ENCODE data around the gene STARD3. TPM values are rescaled to one million over a fixed set of nuclear protein-coding genes. Genes with fewer than 3 reads are reported as not detected.

The STARD3 gene
- total RNA-seq, 1 donor from 2014 or later: 31.9 TPM

DNA sequence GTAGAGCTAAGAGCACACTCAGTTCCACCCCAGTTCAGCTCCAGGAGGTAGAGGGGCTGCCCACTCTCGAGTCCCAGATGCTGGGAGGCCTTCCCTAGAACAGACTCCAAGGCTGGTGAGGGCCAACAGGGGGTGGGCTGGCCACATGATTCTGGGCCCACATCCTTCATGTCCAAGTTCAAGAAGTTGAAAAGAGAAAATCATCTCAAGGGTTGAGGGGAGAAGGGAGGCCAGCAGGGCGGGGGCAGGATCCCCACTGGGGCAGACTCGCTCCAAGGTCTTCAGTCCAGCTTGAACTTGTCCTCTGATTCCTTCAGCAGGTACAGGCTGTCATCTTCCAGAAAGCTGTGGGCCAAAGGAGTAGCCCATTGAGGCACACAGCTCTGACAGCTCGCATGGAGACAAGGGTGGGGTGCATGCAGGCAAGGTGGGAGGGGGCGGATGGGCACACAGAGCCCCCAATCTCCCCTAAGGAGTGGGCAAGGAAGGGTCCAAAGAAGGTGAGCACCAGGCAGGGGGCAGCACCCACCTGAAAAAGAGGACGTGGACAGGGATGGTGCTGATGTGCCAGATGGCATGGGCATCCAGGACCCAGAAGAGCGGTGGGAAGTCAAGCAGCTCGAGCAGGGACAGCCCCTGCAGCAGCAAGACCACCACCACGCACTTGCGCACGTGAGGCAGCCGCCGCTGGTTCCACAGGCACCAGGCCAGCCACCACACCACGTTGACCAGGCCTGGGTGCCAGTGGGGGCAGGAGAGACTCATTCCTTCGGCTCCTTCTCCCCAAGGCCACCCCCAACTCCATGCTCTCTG lies 35.8 kb downstream of the STARD3 start:
- DNase-seq (ENCODE audit: low read depth): no peak

GRCh38 chr17:39673335-39674081 lies 36.6 kb downstream of the STARD3 start:
- no peak for DNase-seq (ENCODE audit: low read depth)

DNA sequence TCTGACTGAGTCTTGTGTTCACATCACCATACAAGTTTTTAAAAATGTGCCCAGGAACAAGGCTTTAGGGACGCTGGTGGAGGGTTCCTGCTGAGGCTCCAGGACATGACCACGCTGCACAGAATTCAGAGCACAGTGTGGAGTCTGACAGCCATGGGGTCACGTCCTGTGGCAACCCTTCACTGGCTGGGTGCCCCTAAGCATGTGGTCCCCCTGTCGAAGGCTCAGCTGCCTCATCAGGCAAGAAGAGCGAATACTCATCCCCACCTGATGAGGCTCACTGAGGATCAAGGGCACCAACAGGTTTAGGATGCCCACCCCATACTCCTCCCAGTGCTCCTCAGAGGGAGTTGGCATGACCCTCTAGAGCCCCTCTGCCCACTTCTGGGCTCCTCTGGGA lies 37.2 kb downstream of the STARD3 start:
- no peak for DNase-seq (ENCODE audit: low read depth)

DNA sequence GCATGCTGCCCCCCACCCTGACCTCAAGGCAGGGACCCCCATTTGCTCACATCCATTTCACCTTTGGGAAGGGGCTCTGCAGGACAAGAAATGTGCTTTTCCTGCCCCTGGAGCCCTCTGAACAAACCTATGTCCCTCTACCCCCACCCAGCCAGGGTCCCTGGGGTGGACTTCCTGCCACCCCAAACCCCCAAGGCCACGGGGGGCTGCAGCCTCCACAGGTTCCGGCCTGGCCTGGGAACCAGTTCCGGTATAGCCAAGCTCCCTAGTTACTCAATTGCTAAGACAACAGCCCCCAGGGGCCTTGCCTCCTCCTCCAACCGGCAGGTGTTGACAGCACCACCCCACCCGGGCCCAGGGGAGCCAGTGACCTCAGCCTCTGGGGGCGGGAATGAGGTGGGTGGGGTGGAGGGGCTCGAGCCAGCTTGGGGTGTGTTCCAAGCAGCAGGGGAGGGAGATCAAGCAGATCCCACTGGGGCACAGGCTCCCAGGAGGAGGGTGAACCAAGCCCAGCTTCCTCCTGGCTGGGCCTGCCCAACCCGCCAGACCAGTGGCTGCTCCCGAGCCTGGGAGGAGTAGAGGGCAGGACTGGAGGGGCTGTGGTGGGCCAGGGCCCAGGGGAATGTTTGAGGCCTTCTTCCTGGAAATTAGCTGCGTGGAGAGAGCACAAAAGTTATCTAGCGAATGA lies 37.9 kb downstream of the STARD3 start:
- DNase-seq (ENCODE audit: low read depth): peak; percentile 56

DNA sequence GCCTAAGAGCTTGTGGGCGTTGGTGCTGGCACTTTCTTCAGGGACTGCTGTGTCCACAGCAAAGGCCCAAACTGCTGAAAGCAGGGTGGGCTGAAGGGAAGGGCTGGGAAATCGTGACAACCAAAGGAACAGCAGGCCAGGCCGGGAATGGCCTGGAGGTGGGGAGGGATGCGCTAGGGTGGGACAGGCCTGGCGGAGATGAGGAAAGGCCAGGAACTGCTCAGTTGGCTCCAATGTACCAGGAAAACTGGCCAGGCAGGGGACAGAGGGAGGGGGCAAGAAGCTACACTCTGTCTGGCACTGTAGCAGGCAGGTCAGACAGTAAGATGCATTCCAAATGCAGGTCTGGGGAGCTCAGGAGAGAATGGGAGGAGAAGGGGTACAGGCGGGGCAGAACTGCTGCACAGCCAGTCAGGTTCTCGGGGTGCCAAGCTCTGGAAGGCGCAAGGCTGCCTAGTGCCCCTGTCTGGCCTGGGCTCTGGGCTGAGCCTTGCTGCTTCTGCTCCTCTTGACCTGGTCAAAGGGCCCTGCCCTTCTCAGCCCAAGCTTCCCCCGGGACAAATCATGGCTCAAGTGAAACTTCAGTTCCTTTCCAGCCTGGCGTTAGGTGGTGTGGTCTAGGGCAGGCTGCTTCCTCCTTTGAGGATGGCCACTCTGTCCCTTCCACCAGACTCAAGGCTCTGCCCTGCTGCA lies 38.6 kb downstream of the STARD3 start:
- no peak for DNase-seq (ENCODE audit: low read depth)

DNA sequence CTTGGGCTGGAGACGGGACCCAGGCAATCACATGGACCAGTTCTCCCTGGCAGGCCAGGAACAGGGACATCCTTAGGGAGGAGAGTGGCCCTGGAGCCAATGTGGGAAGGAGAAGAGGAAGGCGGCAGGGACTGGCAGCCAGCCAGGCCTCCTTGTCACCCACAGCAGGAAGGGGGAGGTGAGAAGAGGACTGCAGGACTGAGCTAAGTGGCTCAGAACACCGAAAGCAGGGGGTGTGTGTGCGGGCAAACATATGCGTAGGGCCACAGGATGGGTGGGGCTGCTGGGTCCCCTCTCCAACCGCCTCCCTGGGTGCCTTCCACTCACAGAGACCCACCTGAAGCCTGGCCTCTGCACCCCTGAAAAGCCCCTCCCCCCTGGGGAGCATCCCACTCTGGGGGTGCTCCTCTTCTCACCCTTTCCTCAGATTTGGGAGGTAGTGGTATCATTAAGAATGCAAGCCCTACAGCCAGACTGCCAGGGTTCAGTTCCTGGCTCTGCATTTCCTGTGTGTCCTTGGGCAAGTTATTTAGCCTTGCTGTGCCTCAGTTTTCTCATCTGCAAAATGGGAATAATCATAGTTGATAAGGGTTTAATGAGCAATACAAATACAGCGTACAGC lies 39.4 kb downstream of the STARD3 start:
- DNase-seq (ENCODE audit: low read depth): peak; percentile 66

GRCh38 chr17:39677072-39677471 lies 40.1 kb downstream of the STARD3 start:
- no peak for DNase-seq (ENCODE audit: low read depth)

- peak; percentile 59 for DNase-seq (ENCODE audit: low read depth)
These were observed 40.8 kb downstream of the STARD3 start for GRCh38 chr17:39677542-39678339.

DNA sequence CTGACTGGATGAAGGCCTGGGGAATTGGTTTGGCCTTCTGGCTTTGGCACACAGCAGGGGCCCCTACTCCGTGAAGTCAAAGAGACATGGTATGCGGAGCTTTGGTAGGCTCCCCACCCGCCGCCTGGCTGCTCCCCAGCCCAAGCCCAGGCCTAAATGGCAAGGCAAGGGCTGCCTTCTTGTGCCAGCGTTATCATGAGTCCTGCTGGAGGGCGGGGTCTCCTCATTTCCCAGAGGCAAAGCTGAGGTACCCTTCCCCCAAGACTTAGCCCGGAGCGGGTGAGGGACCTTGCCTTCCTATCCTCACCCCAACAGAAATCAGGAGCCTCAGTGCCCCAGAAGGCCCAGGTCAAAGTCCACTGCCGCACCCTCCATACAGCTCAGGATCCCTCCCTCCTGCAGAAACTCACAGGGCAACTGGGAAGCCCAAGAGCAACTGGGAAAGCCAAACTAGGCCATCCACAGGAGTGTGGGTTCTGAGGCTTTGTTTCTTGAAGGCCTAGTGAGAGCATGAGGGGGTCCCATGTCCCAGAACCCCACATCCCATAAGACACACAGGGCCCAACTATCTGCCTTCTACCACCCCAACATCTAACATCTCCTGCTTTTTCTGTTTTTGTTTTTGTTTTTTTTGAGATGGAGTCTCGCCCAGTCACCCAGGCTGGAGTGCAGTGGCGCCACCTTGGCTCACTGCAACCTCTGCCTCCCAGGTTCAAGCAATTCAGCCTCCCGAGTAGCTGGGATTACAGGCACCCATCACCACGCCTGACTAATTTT lies 41.6 kb downstream of the STARD3 start:
- DNase-seq (ENCODE audit: low read depth): no peak

DNA sequence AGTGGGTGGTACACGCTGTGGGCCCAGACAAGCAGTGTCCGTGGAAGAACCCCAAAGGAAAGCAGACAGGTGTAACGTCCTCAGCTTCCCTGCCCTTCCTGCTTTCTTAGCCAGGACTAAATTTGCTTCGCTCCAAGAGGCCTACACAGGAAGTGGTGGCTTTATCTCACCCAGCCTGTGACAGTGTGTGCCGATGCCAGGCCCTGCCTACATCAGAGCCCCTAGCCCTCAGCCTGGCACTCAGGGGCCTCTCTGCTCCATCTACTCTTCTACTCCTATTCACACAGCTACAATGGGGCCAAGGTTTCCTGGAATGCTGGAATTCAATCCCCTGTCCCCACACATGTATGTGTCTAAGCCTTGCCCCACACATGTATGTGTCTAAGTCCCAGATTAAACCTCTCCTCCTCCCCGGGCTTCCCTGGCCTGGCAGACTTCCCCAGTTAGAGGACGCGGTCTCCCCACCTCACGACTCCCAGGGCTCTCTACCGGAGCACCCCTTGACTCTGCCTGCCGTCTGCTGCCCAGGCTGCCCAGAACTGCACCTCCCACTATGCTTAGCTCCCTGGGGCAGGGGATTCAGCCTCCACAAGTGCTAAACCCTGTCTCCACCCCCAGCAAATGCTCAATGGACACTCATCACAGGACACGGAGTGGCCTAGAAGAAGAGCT lies 42.7 kb downstream of the STARD3 start:
- no peak for DNase-seq (ENCODE audit: low read depth)

DNA sequence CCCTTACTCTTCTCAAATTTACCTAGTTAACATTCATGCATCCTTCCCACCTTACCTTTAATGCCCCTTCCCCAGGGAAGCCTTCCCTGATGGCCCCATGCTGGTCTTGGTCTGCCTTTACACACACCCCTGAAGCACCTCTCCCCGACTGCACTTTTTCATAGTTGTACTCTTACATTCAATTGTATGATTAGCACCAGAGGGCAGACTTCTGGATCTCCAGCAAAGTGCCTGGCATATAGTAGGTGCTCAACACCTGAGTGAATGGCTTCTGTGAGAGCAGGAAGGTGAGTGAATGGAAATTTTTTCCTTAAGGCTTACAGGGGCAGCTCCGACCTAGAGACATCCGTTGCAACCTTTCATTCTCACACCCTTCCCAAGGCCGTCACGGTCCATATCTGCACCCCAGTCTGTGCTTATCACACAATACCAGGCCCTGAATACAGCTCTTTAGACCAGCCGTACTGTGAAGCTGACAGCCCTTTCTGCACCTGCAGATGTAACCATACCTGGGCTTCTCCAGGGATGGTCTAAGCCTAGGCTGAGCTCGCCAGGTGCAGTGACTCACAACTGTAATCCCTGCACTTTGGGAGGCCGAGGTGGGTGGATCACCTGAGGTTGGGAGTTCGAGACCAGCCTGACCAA lies 46.5 kb downstream of the STARD3 start:
- DNase-seq (ENCODE audit: low read depth): no peak

GRCh38 chr17:39684369-39685192 lies 47.6 kb downstream of the STARD3 start:
- no peak for DNase-seq (ENCODE audit: low read depth)

DNA sequence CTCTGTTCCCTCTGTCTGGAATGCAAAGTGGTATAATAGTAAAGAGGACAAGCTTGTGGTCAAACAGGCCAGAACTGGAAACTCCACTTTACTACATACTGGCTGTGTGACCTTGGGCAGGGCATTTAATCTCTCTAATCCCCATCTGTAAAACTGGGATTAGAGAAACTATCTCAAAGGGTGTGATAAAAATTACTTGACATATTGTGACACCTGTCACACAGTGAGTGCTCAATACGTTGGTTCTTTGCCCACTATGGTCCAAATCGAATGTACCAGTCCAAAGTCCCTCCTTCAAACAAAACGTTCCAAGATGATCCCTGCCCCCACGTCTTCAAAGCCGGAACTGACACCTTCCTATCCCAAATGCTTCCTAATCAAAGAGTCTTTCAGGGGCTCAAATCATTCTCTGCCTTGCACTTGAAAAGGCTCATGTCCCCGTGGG lies 50.2 kb downstream of the STARD3 start:
- no peak for DNase-seq (ENCODE audit: low read depth)

DNA sequence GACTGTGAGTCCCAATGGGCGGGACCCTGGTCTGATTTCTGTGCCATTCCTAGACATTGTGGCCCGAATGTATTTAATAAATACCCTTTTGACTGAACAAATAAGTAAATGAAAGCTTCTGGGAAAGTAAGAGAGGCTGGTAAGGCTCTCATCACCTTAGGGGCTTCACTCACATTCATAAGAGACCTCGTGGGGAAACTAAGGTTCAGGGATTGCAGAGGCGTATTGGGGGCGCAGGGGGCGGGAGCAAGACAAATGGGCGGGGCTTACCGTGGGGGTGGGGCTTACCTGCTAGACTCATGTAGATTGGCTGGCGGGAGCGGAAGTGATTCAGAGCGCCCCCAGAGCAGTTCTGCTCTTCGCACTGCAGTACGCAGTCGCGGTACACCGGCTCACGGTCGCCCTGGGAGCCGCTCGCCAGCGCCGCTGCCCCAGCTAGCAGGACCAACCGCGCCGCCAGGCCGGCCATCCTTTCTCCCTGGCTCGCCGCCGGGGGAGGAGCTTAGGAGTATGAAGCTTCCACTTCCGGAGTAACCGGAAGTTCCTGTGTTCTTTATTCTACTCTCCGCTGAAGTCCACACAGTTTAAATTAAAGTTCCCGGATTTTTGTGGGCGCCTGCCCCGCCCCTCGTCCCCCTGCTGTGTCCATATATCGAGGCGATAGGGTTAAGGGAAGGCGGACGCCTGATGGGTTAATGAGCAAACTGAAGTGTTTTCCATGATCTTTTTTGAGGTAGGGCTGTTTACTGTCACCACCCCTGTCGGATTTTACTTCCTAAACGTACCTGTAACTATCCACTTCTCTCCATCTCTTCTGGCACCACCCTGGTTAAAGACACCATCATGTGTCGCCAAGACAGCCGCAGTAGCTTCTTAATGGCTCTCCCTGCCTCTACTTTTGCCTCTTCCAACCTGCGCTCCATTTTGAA lies 50.9 kb downstream of the STARD3 start, which contains the start of gene PGAP3:
PGAP3 (minus strand) TSS at position 512 of the 929 bp plus-strand sequence; CDS start at position 469, 43 bp downstream.
- DNase-seq (ENCODE audit: low read depth): peak; percentile 83

GRCh38 chr17:39688475-39688835 lies 51.5 kb downstream of the STARD3 start:
- no peak for DNase-seq (ENCODE audit: low read depth)

DNA sequence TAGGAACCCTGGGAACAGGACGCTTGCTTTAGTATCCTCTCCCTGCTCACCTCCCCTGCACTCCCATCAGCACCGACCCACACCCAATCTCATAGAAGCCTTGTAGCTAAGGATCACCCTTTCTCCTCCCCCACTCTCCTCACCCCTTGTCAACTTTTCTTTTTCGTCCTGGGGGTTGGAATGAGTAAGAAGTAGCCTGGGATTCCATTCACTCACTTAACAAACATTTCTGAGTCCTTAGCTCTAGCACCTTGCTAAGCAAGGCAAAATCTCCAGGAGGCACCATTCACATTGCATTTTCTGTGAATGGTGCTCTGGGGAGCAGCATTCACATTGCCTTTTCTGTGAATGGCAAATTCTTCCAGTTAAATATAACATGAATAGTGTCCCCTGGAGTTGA lies 52.0 kb downstream of the STARD3 start:
- peak; percentile 36 for DNase-seq (ENCODE audit: low read depth)

DNA sequence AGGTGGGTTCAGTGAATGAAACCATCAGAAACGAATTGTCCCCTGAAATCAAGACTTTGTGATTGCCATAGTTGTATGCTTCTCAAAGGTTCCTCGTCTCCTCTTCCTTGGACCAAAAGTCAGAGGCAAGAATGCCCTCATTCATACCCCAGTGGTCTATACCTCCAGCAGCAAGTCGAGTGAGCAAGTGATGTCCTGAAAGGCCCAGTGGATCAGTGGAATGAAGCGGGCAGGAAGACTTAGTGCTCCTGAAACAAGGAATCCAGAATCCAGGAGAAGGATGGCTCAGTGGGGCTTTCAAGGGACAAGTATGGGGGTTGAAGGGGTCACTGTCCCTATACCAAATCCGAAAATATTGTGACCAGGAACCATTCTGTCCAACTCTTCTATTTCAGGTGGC lies 57.6 kb downstream of the STARD3 start:
- DNase-seq (ENCODE audit: low read depth): no peak
